Measurements from ENCODE around the gene RGS8.

RGS8 gene

DNA sequence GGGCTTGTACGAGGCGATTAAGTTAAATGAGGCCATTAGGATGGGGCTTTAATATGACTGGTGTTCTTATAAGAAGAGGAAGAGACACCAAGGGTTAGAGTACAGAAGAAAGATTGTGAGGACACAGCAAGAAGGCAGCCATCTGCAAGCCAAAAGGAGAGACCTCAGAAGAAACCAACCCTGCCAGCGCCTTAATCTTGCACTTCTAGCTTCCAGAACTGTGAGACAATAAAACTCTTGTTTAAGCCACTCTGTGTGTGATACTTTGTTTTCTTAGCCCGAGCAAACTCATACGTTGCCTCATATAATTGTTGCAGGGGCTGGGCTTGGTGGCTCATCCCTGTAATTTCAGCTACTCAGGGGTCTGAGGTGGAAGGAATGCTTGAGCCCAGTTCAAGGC is 46.6 kb downstream of the RGS8 start:
- in situ Hi-C loops (cut with HindIII; ENCODE audit: low sequenced_read_pairs): no loop called here
- H3K4me3 ChIP-seq (ENCODE audit: low read depth, low read length): no peak overlapping the region
- DNase-seq (ENCODE audit: low read depth, low spot score): no peak
- TF ChIP-seq, protein P1, sequence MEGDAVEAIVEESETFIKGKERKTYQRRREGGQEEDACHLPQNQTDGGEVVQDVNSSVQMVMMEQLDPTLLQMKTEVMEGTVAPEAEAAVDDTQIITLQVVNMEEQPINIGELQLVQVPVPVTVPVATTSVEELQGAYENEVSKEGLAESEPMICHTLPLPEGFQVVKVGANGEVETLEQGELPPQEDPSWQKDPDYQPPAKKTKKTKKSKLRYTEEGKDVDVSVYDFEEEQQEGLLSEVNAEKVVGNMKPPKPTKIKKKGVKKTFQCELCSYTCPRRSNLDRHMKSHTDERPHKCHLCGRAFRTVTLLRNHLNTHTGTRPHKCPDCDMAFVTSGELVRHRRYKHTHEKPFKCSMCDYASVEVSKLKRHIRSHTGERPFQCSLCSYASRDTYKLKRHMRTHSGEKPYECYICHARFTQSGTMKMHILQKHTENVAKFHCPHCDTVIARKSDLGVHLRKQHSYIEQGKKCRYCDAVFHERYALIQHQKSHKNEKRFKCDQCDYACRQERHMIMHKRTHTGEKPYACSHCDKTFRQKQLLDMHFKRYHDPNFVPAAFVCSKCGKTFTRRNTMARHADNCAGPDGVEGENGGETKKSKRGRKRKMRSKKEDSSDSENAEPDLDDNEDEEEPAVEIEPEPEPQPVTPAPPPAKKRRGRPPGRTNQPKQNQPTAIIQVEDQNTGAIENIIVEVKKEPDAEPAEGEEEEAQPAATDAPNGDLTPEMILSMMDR (IDR thresholded peaks at IDR 0.05; ENCODE audit: low read depth, low read length): no peak

DNA sequence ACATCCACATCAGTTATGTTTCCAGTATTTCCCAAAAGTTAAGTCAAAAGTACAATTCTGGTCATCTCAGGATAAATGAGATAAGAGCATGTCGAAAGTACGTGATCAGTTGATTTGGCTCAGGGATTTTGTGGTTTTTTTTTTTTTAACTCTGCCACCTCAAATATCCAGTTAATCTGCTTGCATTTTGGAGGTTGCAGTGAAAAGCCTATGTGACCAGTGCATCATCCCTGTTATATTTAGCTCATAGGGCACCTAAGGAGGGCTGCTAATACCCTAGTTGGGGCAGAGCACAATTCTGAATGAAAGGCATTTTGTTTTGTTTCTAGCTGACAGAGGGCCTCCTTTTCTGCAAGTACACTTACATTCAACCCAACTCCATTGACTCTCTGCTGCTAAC is 48.5 kb downstream of the RGS8 start:
- no peak for DNase-seq (ENCODE audit: low read depth, low spot score)
- no peak overlapping the region for H3K4me3 ChIP-seq (ENCODE audit: low read depth, low read length)
- TF ChIP-seq, protein P1 (IDR thresholded peaks at IDR 0.05; ENCODE audit: low read depth, low read length): no peak
- in situ Hi-C loops (cut with HindIII; ENCODE audit: low sequenced_read_pairs): no loop called here

Data from astrocyte of the spinal cord (primary cell).